OCI-LY7 (cell line): ENCODE measurements around the gene FN1. TPM values are rescaled to one million over a fixed set of nuclear protein-coding genes. Genes with fewer than 3 reads are reported as not detected.
A peak's percentile ranks its signal among the peaks of the same experiment; 100 is the strongest.

Experiments
- BruUV-seq: library from RNA; stranded (reverse); fragments of 400-500 nt; replicated peaks from 2 replicates; lab custom pipeline; 2021; lab: Mats Ljungman, UMichigan
- CTCF ChIA-PET: fragments of 300-600 bp; sonication (Branson Sonifier 250); formaldehyde crosslinking; loops from one replicate; lab custom pipeline; 2022; ENCODE audit warnings: antibody characterized with exemption; ENCODE audit not compliant: unreplicated experiment; lab: Charles Lee
- POLR2A ChIA-PET: fragments of 300-600 bp; sonication (Branson Sonifier 250); formaldehyde crosslinking; loops from one replicate; lab custom pipeline; 2022; ENCODE audit warnings: antibody characterized with exemption; lab: Charles Lee
- DNase-seq: peaks from one replicate; pipeline ENCODE4 v3.0.0-alpha.2; 2015; ENCODE audit warnings: low spot score
- H2AFZ ChIP-seq: fragments of 200-600 bp; sonication (generic), shearing (Covaris generic); 2 replicates; pipeline ENCODE4 v1.6.1; 2014; ENCODE audit warnings: mild to moderate bottlenecking, antibody characterized with exemption, low read length, moderate library complexity
- H3K27ac ChIP-seq: fragments of 200-600 bp; sonication (generic); 2 replicates; pipeline ENCODE4 v1.5.1; 2014; ENCODE audit warnings: mixed run types, low read depth, mild to moderate bottlenecking, moderate library complexity, low read length, inconsistent platforms; ENCODE audit not compliant: poor library complexity, severe bottlenecking
- H3K36me3 ChIP-seq: fragments of 200-600 bp; sonication (generic); 2 replicates; pipeline ENCODE4 v1.6.1; 2014; ENCODE audit warnings: mild to moderate bottlenecking, antibody characterized with exemption, low read length, moderate library complexity, mixed read lengths; ENCODE audit not compliant: insufficient read depth
- H3K4me1 ChIP-seq: fragments of 200-600 bp; sonication (generic); 2 replicates; pipeline ENCODE4 v1.5.1; 2014; ENCODE audit warnings: mild to moderate bottlenecking, low read length; ENCODE audit not compliant: insufficient read depth, poor library complexity, severe bottlenecking
- H3K4me2 ChIP-seq: fragments of 200-600 bp; sonication (generic); 2 replicates; pipeline ENCODE4 v1.6.1; 2014; ENCODE audit warnings: mild to moderate bottlenecking, low read length
- H3K4me3 ChIP-seq: fragments of 200-600 bp; sonication (generic); 2 replicates; pipeline ENCODE4 v1.5.1; 2014; ENCODE audit warnings: mild to moderate bottlenecking, low read depth, low read length; ENCODE audit not compliant: poor library complexity, severe bottlenecking
- H3K79me2 ChIP-seq: fragments of 200-600 bp; sonication (generic); 2 replicates; pipeline ENCODE4 v1.6.1; 2016; ENCODE audit warnings: low read depth, mild to moderate bottlenecking, low read length, moderate library complexity, mixed read lengths; ENCODE audit not compliant: insufficient read depth
- H3K9me2 ChIP-seq: fragments of 200-600 bp; sonication (generic); 2 replicates; pipeline ENCODE4 v1.6.1; 2016; ENCODE audit warnings: mild to moderate bottlenecking, low read length, mixed read lengths; ENCODE audit not compliant: insufficient read depth
- H3K9me3 ChIP-seq: fragments of 200-600 bp; sonication (generic); 2 replicates; pipeline ENCODE4 v1.6.1; 2014; ENCODE audit warnings: mild to moderate bottlenecking, mixed run types, low read length, mixed read lengths
- H4K20me1 ChIP-seq: fragments of 200-600 bp; sonication (generic); 2 replicates; pipeline ENCODE4 v1.6.1; 2014; ENCODE audit warnings: mild to moderate bottlenecking, antibody characterized with exemption, low read length, moderate library complexity, mixed read lengths; ENCODE audit not compliant: insufficient read depth
- CTCF ChIP-seq: fragments of 200-600 bp; sonication (generic); conservative IDR thresholded peaks from 2 replicates; pipeline ENCODE4 v1.5.1; 2014; ENCODE audit warnings: mild to moderate bottlenecking, antibody characterized with exemption, low read length, moderate library complexity, mixed read lengths
- EZH2phosphoT487 ChIP-seq: fragments of 200-600 bp; sonication (generic); IDR thresholded peaks from 2 replicates; pipeline ENCODE4 v1.6.1; 2018; ENCODE audit warnings: low read depth, borderline replicate concordance, mild to moderate bottlenecking, mixed run types, antibody characterized with exemption, low read length, moderate library complexity, mixed read lengths
- intact Hi-C: fragments of 100-400 bp; cut with micrococcal nuclease; formaldehyde crosslinking; loops from one replicate; pipeline ENCODE4 v1.10.0; 2022; ENCODE audit not compliant: unreplicated experiment
- total RNA-seq, 2 experiments: library from RNA; depleted of rRNA in 1 of 2; stranded (reverse); fragments of >200 nt in 1 of 2; shearing (Covaris generic) in 1 of 2; gene quantifications; 2 replicates each; pipeline ENCODE4 v1.2.3, GENCODE V29; 2014 to 2022

The FN1 gene
- total RNA-seq, 2 experiments from 2014 or later = 1.3 TPM; not detected in 1

- POLR2A ChIA-PET = interaction anchor here (0.7 kb wide), 1 partner anchor 17 kb away, joined by 4 read pairs; no protein-coding TSS in a partner anchor
- CTCF ChIA-PET = no interaction called here
- no peak overlapping the region for H3K27ac ChIP-seq
- no peaks in the 10 kb centered on the region for H3K9me3 ChIP-seq
- no peaks in the 10 kb centered on the region for H3K79me2 ChIP-seq
- H3K4me1 ChIP-seq = no peaks in the 10 kb centered on the region
- H3K4me2 ChIP-seq = no peak overlapping the region
- TF ChIP-seq EZH2phosphoT487 = no peak
- H4K20me1 ChIP-seq = no peaks in the 10 kb centered on the region
- no peak overlapping the region for H3K4me3 ChIP-seq
- H3K9me2 ChIP-seq = no peaks in the 10 kb centered on the region
- no peak for DNase-seq
- no peak overlapping the region for H2AFZ ChIP-seq
- peaks cover 76% of the 10 kb centered on the region for H3K36me3 ChIP-seq
- BruUV-seq = TSS peak; percentile 7
- intact Hi-C loops = no loop called here
Measured at GRCh38 chr2:215355801-215356200, 80.1 kb downstream of the FN1 start.

GRCh38 chr2:215354771-215355695, 80.8 kb downstream of the FN1 start:
- no TSS peak for BruUV-seq
- Histone ChIP-seq H3K4me3 (no peak overlapping the region), H2AFZ (no peak overlapping the region), H3K4me1 (no peaks in the 10 kb centered on the region), H3K4me2 (no peak overlapping the region), H4K20me1 (no peaks in the 10 kb centered on the region), H3K9me2 (no peaks in the 10 kb centered on the region), H3K79me2 (no peaks in the 10 kb centered on the region), H3K36me3 (peaks cover 76% of the 10 kb centered on the region), H3K9me3 (no peaks in the 10 kb centered on the region), H3K27ac (no peak overlapping the region)
- intact Hi-C loops = no loop called here
- no peak for DNase-seq
- POLR2A ChIA-PET = interaction anchor here (0.7 to 0.8 kb wide), 3 partner anchors 18 to 694 kb away, joined by 3 to 5 read pairs (median 4); no protein-coding TSS in a partner anchor
- TF ChIP-seq CTCF = no peak
- CTCF ChIA-PET = no interaction called here

- intact Hi-C loops = no loop called here
- no TSS peak for BruUV-seq
Measured at GRCh38 chr2:215352602-215353001, 83.3 kb downstream of the FN1 start.

More at GRCh38 chr2:215352602-215353001, 83.3 kb downstream of the FN1 start:
- H3K4me2 ChIP-seq = no peak overlapping the region
- TF ChIP-seq CTCF (no peak), EZH2phosphoT487 (no peak)
- H3K36me3 ChIP-seq = peaks cover 90% of the 10 kb centered on the region
- H3K4me1 ChIP-seq = no peaks in the 10 kb centered on the region
- no peak overlapping the region for H3K4me3 ChIP-seq
- H3K79me2 ChIP-seq = no peaks in the 10 kb centered on the region
- no peak overlapping the region for H3K27ac ChIP-seq
- H4K20me1 ChIP-seq = no peaks in the 10 kb centered on the region
- ChIA-PET POLR2A (no interaction called here), CTCF (no interaction called here)
- no peak for DNase-seq
- no peaks in the 10 kb centered on the region for H3K9me3 ChIP-seq
- H2AFZ ChIP-seq = no peak overlapping the region
- no peaks in the 10 kb centered on the region for H3K9me2 ChIP-seq
